DMS114 treated with DMSO at 0.1 percent for 48 hours (cell line): Measurements from ENCODE around the gene DDC.

Experiments used
- DNase-seq: peaks from one replicate; lab custom pipeline; 2025; ENCODE audit not compliant: unreplicated experiment; lab: John Stamatoyannopoulos, UW

The DDC gene, protein sequence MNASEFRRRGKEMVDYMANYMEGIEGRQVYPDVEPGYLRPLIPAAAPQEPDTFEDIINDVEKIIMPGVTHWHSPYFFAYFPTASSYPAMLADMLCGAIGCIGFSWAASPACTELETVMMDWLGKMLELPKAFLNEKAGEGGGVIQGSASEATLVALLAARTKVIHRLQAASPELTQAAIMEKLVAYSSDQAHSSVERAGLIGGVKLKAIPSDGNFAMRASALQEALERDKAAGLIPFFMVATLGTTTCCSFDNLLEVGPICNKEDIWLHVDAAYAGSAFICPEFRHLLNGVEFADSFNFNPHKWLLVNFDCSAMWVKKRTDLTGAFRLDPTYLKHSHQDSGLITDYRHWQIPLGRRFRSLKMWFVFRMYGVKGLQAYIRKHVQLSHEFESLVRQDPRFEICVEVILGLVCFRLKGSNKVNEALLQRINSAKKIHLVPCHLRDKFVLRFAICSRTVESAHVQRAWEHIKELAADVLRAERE

GRCh38 chr7:50564640-50565558 lies at the start of gene DDC:
Gene DDC (minus strand): TSS chr7:50565405. CDS start chr7:50544085, 21,320 bp downstream.
- DNase-seq = no peak

- DNase-seq = no peak
Measured at GRCh38 chr7:50613473-50613872, 48.3 kb upstream of the DDC start.

GRCh38 chr7:50612704-50613103 lies 47.5 kb upstream of the DDC start:
- no peak for DNase-seq

DNA sequence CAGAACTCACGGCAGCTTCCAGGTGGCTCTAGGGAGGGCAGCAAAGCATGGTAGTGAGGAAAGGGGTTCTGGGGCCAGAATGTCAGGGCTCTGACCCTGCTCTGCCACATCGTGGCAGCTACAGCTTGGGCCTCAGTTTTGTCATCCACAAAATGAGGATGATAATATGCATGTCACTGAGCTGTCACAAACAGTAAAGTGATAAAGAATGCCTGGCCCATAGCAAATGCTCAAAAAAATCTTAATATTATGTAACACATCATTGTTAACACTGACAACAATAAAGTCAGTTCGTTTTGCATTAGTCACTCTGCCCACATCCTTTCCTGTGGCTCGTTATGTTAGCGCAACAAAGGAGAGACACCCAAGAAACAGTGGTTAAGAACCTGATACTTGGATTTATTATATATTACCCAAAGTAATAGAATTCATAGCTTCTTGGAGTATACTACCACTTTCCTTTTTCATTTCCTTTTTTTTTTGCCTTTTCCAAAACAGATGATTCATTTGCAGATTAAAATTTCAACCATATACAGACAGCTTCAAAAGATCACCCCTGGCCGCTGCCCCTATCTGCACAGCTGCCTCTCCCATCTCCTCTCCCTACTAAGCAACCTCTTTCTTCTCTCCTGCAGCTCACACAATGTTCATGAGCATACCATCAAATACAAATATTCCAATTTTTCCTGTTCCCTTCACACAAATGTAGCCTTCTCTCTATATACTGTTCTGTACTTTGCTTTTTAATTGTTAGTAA lies 45.5 kb upstream of the DDC start:
- DNase-seq = no peak

- no peak for DNase-seq
Measured at GRCh38 chr7:50608196-50608906, 43.1 kb upstream of the DDC start.

GRCh38 chr7:50607524-50608125 lies 42.4 kb upstream of the DDC start:
- no peak for DNase-seq

DNA sequence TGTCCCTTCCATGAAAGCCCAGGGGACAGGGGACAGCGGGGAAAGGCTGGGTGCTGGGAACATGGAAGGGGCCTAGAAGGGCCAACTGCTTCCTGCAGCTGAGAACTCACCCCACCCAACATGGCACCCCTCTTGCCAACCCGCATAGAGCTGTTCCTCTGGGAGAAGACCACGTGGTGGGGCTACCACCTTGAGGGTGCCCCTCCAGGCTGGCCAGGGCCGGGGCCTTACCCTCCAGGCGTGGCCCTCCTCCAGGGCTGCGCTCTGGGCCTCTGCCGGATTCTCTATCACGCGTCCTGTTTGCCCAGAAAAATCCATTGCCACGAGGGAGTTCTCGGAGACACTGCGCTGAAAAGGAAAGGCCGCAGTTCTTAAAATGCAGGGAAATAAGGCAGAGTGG lies 39.9 kb upstream of the DDC start:
- DNase-seq = no peak

DNA sequence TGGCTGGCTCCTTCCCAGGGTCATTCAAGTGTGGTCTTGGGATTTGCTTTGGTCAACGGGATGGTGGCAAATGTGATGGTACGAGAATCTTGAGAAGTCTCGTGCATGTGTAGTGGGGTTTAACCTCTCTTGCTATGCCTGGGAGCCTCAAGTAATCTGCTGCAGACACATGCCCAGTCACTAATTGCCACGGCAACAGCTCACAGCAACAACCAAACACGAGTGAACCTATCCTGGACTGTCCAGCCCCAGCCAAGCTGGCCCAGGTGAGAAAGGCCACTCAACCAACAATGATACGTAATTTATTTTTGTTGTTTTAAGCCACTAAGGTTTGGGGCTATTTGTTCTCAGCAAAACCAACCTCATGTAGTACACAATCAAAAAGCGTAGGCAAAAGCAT lies 38.1 kb upstream of the DDC start:
- no peak for DNase-seq

GRCh38 chr7:50599385-50599784 lies 34.2 kb upstream of the DDC start:
- no peak for DNase-seq

GRCh38 chr7:50598460-50599343 lies 33.5 kb upstream of the DDC start:
- DNase-seq = no peak

GRCh38 chr7:50596484-50596883 lies 31.3 kb upstream of the DDC start:
- no peak for DNase-seq

- peak; percentile 17 for DNase-seq
Measured at GRCh38 chr7:50595491-50596102, 30.4 kb upstream of the DDC start.

- no peak for DNase-seq
Measured at GRCh38 chr7:50594734-50595485, 29.7 kb upstream of the DDC start.

DNA sequence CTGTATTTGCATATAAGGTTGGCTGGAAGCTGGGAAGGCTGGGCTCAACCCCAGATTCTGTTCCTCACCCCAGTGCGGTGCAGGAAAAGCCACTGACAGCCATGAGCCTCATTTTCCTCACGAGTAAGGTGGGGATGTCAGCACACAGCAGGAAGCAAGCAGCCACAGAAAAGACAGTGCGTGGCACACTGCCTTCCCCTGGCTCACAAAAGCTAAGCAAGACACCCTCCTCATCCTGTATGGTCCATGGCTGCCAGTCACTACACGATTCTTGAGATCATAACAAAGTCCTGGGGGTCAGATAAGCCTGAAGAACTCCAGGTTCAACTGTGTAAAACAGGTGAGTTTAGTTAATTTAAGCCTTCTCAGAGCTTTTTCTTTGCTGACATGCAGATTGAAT lies 28.9 kb upstream of the DDC start:
- no peak for DNase-seq

DNA sequence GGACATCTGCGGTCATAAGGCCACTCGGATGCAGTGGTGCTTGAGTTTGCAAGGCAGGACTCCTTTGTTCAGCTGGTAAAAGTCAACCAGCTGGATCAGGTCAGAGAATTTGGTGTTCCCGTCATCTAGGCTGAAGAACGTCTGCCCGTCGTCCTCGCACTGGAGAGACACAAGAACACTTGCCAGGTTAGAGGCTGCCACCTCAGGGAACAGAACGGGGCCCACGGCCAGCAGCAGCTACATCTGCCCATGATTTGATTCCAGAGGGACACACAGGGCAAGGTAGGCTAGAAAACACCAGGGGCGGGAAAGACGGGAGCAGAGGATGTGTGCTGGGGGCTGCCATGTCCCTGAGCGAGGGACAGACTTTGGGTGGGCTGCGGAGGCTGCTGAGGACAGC lies 27.7 kb upstream of the DDC start:
- DNase-seq = no peak

DNA sequence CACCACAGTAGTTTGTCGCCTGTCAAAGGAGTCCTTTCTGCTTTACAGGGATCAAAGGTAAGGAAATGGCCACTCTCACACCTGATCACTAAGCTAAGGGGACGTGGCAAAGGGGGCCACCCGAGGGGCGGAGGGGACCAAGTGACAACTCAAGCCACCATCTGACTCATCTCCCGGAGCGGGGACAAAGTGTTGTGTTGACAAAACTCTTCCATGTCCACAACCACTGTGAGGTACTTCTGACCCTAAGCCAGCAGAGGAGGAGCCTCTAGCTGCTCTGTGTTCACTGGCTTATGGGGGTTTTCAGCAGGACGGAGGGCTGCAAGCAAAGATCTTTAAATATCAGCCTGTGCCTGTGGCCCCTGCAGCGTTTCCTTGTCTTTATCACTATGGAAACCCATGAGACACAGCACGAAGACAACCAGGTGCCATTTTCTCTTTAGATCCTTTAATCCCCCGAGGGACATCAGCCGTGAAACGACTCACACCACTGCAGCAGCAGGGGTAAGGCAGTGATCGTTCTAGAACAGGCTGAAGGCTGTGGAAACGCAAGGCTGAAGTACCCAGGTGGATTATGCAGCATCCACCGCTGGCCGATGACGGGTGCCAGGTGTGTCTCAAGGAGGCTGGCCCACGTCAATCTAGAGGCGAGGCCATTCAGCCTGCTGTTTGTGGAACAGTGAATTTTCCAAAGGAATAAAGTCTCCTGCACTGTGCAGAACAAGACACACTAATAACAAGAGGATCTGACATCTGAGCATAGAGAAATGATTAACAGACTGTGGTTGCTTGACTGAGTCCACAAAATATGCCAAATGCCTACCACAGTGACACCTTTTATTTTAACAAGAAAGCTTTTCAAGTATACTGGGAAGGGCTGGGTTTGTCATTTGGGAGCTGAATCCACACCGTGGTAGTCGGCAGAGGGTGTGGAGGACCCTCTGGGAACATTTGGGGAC lies 26.6 kb upstream of the DDC start:
- DNase-seq = no peak

- DNase-seq = no peak
Measured at GRCh38 chr7:50591098-50591479, 25.9 kb upstream of the DDC start.
